GM12864 (cell line): ENCODE data around the gene QSOX2.
"Not testable (repeated sequence)": the region's sequence is repeated elsewhere in the genome, so short reads cannot be mapped to it uniquely, and the experiment has no call there.

Experiments
- DNase-seq: peaks from one replicate; pipeline ENCODE4 v3.0.0-alpha.2; 2011; ENCODE audit warnings: low read depth
- H3K4me3 ChIP-seq: 2 replicates; pipeline ENCODE4 v1.5.1; 2011; ENCODE audit warnings: mild to moderate bottlenecking, low read depth, low read length, control low read depth
- CTCF ChIP-seq: IDR thresholded peaks from 2 replicates; pipeline ENCODE4 v1.5.1; 2011; ENCODE audit warnings: low read depth, mild to moderate bottlenecking, moderate library complexity, low read length, control low read depth, inconsistent platforms; ENCODE audit errors: missing control alignments

The QSOX2 gene

GRCh38 chr9:136268318-136268717, 22.7 kb upstream of the QSOX2 start:
- no peak for TF ChIP-seq CTCF
- no peak for DNase-seq

GRCh38 chr9:136267261-136268111, 21.9 kb upstream of the QSOX2 start:
- TF ChIP-seq CTCF: peak; percentile 32
- peak overlapping the region; percentile 72 for H3K4me3 ChIP-seq
- DNase-seq: peak; percentile 53

More at GRCh38 chr9:136268318-136268717, 22.7 kb upstream of the QSOX2 start:
- no peak overlapping the region for H3K4me3 ChIP-seq

GRCh38 chr9:136266641-136267040, 21.0 kb upstream of the QSOX2 start:
- 0 out of 2 replicates have a peak overlapping the region, but pooled peaks have one; percentile 37 for H3K4me3 ChIP-seq
- not testable (repeated sequence) for DNase-seq

- H3K4me3 ChIP-seq: no peak overlapping the region
- DNase-seq: no peak
- no peak for TF ChIP-seq CTCF
Measured at GRCh38 chr9:136265561-136266355, 20.1 kb upstream of the QSOX2 start.

- H3K4me3 ChIP-seq: no peak overlapping the region
- no peak for DNase-seq
- no peak for TF ChIP-seq CTCF
Measured at GRCh38 chr9:136264441-136265405, 19.1 kb upstream of the QSOX2 start.

- DNase-seq: no peak
- H3K4me3 ChIP-seq: no peak overlapping the region
- no peak for TF ChIP-seq CTCF
Measured at GRCh38 chr9:136264031-136264430, 18.4 kb upstream of the QSOX2 start.
